HS-27A (cell line): ENCODE data around the gene STOX1.
"Not testable (repeated sequence)": the region's sequence is repeated elsewhere in the genome, so short reads cannot be mapped to it uniquely, and the experiment has no call there.

Experiments used
- DNase-seq: peaks from one replicate; pipeline ENCODE4 v3.0.0-alpha.2; 2012; ENCODE audit warnings: low read depth, missing footprints

STOX1 gene

GRCh38 chr10:68878496-68878895 lies 51.2 kb downstream of the STOX1 start:
- DNase-seq: no peak

GRCh38 chr10:68879628-68880027 lies 52.3 kb downstream of the STOX1 start:
- no peak for DNase-seq

GRCh38 chr10:68880181-68880580 lies 52.9 kb downstream of the STOX1 start:
- no peak for DNase-seq

DNA sequence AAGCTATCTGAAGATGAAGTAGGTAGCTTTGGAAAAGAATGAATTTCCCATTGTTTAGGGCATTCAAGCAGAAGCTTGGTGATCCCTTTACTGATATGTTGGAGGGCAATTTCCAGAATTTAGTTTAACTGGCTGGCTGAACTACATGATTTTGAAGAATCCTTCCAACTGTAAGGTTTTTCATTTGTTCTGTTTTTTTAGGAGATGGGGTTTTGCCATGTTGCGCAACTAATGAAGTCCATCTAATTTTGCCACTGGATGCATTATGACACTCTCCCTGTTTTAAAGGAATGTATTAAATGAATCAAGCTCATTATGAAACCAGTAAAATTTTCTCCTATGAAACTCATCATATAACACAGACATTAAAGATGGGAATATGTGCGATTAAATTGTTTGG lies 67.7 kb downstream of the STOX1 start:
- DNase-seq: no peak

DNA sequence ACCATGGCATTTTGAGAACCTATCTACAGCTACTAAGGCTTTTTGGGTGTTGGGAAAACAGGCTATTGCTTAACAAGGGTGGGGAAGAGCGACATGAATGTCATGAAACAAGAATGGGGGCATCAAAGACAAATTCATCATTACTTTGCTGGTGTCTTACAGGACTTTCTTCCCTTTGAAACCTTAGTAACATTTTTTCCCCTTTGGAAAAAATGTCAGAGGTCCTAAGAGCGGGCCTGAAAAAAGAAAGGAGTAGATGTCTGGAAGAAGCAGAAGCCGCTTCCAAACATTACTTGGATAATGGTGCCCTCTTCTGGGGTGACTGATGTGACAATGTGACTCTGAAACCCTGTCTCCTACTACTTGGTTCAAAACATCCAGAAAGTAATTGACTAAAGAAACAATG lies 70.0 kb downstream of the STOX1 start:
- peak; percentile 26 for DNase-seq

DNA sequence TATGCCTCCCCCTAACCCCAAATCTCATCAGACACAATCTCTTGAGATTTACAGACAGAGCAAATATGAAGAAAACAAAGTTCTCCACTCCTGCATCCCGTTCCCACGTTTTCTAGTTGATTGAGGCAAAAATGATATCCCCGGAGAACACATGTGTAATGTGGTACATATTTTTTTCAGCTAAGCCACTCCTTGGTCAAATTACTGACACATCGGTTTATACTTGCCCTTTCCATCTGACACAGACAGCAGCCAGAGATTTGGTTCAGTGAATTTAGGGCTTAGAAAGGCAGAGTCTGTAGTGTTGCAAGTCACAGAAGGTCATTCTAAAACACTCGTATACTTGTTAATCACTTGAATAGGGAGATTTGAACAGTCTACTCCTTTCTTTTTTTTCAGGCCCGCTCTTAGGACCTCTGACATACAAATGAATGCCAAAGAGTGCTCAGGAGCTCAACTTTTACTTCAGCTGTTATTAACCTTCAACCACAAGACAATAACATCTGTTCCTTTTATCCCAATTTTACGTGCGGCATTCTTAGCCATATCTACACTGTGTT lies 71.9 kb downstream of the STOX1 start:
- no peak for DNase-seq

DNA sequence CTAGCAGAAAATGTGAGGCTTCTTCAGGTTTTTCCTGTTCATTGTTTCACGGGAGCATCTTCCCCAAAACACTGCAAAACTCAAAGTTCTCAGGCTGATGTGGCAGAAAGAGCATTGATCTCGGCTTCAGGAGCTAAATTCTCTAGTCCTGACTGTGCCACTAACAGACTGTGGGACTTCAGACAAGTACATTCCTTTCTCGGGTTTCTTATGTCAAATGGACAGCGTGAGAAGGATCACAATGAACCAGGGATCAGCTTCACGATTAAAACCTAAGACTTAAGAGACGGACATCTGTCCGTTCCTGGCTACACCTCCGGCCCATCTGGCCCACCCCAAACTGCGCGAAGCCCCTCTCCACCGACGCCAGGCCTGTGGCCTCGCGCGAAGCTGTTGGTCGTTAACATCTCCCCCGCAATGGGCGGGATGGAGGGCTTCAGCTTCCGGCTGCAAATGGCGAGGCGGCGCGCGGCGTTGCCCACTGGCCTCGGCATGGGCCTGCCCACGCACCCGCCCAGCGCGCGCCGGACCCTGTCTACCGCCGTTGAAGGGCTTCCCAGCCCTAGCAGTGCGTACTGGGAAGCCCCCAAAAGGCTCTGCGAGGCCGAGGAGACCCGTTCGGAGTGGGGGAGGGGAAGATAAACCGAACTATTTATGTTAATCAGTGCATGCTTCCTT lies 73.2 kb downstream of the STOX1 start:
- DNase-seq: peak; percentile 34

DNA sequence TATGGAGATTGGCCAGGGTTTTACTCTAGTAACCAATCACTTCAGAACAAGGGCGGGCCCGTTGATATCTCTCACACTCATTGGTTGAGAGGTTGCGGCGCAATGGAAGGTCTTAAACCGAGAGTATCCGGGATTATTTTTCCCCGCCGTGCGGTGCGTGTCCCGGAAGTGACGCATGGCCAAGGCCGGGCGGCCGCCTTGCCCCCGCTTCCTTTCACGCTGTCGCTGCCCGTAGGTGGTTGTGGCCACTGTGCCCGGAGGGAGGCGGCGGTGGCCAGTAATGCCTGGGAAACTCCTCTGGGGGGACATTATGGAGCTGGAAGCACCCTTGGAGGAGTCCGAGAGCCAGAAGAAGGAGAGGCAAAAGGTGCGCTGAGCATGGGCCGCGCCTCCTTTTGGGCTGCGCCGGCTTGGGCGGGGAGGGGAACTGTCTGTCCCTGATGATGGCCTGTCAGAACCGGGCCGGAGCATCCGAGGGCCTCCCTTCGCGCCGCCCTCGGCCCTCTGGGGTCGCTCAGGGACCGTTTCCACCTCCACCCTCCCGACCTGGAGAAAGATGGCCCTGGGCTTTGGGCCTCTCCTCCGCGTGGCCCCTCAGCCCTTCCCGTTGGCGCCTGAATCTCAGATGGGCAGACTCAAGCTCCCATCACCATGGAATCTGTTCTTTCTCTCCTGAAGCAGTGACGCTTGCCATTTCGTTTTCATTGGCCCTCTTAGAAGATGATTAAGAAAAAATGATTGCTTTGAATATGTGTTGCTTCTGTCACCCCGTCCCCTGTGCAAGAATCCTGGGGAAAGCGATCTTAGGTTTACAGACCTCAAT lies 74.0 kb downstream of the STOX1 start, which contains the start of gene DDX50:
DDX50 (plus strand) TSS at position 211 of the 823 bp plus-strand sequence; CDS start at position 281, 70 bp downstream.
- DNase-seq: peak; percentile 95

- DNase-seq: no peak
These were observed 75.1 kb downstream of the STOX1 start for GRCh38 chr10:68902382-68902781.

GRCh38 chr10:68924593-68924992 lies 97.3 kb downstream of the STOX1 start:
- DNase-seq: no peak

DNA sequence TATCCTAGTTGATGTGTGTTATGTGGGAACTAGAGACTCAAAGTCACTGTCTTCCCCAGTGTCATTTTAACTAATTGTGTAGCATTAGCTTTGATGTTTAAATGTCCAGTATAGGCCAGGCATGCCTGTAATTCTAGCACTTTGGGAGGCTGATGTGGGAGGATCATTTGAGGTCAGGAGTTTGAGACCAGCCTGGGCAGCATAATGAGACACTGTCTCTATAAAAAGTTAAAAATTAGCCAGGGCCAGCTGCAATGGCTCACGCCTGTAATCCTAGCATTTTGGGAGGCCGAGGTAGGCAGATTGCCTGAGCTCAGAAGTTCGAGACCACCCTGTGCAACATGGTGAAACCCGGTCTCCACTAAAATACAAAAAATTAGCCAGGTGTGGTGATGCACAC lies 98.2 kb downstream of the STOX1 start:
- no peak for DNase-seq

GRCh38 chr10:68929157-68929556 lies 101.8 kb downstream of the STOX1 start:
- DNase-seq: not testable (repeated sequence)

- DNase-seq: not testable (repeated sequence)
These were observed 102.6 kb downstream of the STOX1 start for GRCh38 chr10:68929888-68930287.

DNA sequence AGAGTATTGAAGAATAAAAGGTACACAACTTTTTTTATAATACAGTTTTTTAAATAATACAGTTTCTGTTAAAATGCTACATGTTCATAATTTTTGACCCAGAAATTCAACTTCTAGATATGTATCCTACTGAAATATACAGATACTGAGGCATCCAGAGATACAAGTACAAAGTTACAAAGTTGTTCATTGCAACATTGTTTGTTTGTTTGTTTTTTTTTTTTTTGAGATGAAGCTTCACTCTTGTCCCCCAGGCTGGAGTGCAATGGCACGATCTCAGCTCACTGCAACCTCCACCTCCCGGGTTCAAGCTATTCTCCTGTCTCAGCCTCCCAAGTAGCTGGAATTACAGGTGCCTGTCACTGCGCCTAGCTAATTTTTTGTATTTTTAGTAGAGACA lies 105.5 kb downstream of the STOX1 start:
- DNase-seq: not testable (repeated sequence)

GRCh38 chr10:68934994-68935393 lies 107.7 kb downstream of the STOX1 start:
- no peak for DNase-seq

DNA sequence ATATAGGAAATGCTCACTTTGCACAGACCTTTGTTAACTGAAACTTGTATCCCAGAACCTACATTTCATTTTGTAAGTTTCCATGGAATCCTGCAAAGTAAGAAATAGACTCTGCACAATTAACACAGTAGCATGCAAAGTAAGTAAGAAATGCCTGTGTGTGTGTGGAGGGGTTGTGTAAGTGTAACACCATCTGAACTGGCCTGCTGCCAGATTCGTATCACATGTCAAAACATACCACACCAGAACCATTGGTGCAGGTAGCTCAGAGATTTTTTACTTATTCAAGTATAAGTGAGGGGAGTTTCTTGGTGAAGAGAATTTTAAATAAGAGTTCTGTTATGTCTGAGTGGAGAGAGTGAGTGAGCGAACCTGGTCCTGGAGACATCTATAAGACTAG lies 110.8 kb downstream of the STOX1 start:
- DNase-seq: no peak

DNA sequence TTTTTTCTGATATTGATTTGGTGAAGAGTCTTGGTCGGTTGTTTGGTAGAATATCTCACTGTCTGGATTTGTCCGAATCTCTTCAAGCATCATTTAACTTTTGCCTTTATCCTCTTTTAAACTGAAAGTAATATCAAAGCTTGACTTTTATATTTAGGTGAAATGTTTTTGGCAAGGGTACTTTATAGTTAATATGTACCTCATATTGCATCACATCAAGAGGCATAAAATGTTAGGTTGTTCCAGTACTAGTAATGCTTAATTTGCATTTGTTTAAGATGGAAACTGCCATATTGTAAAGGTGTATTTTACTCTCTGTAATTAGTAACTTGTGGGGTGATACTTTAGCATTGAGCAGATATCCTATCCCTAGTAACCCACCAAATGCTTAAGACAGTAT lies 111.6 kb downstream of the STOX1 start:
- no peak for DNase-seq

DNA sequence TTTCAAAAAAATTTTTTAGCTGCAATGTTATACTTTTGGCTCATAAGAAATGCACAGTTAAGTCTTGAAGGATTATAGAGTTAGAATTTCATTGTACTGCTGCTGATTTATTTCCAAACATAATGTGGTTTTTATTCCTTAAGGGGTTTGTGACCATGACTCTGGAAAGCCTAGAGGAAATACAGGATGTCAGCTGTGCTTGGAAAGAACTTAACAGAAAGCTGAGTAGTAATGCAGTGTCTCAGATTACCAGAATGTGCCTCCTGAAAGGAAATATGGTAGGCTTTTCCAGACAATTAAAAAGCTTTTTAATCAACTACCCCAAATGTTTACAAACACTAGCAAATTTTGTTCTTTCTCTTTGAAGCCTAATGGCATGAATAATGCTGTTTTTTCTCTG lies 113.6 kb downstream of the STOX1 start:
- DNase-seq: not testable (repeated sequence)
